Heart right ventricle (tissue), 16 donors: ENCODE data around the gene NOX3. TPM values are rescaled to one million over a fixed set of nuclear protein-coding genes. Genes with fewer than 3 reads are reported as not detected.
"Not testable (repeated sequence)": the region's sequence is repeated elsewhere in the genome, so short reads cannot be mapped to it uniquely, and the experiment has no call there.

ENCODE experiments used
- ATAC-seq, 8 donors: fragments of 200-7000 bp; cut with Tn5 transposase; one replicate each; pipeline ENCODE4 v1.9.1; 2020; ENCODE audit warnings: mild to moderate bottlenecking in 8 of 8, moderate library complexity in 8 of 8, moderate number of reproducible peaks in 1 of 8
- DNase-seq, 2 donors: peaks; one replicate each; pipeline ENCODE4 v3.0.0-alpha.2; 2020
- H3K27ac ChIP-seq, 10 donors: fragments of 200-600 bp; sonication (generic) in 2 of 10; one replicate each; pipeline versions ENCODE4 v1.5.0 to v1.8.0; 2020 to 2022; ENCODE audit warnings: mild to moderate bottlenecking in 3 of 10
- H3K27me3 ChIP-seq, 7 donors: fragments of 200-600 bp; one replicate each; pipeline ENCODE4 v1.8.0; 2021 to 2022; ENCODE audit warnings: mild to moderate bottlenecking in 2 of 7
- H3K36me3 ChIP-seq, 9 donors: fragments of 200-600 bp; sonication (generic) in 1 of 9; one replicate each; pipeline versions ENCODE4 v1.5.0 to v1.8.0; 2020 to 2022; ENCODE audit warnings: mild to moderate bottlenecking in 2 of 9
- H3K4me1 ChIP-seq, 9 donors: fragments of 200-600 bp; sonication (generic) in 1 of 9; one replicate each; pipeline versions ENCODE4 v1.5.0 to v1.8.0; 2020 to 2022; ENCODE audit warnings: mild to moderate bottlenecking in 4 of 9
- H3K4me3 ChIP-seq, 10 donors: fragments of 200-600 bp; sonication (generic) in 2 of 10; one replicate each; pipeline versions ENCODE4 v1.5.0 to v1.8.0; 2020 to 2022; ENCODE audit warnings: mild to moderate bottlenecking in 7 of 10, moderate library complexity in 2 of 10
- H3K9me3 ChIP-seq, 11 donors: fragments of 200-600 bp in 10 of 11; sonication (generic) in 2 of 11; one replicate each; pipeline versions ENCODE4 v1.5.0 to v1.8.0; 2013 to 2022; ENCODE audit warnings: mild to moderate bottlenecking in 2 of 11, control low read depth in 1 of 11, moderate library complexity in 1 of 11
- CTCF ChIP-seq, 9 donors: fragments of 200-600 bp; sonication (generic) in 2 of 9; IDR thresholded peaks; one replicate each; pipeline versions ENCODE4 v1.5.0 to v1.8.0; 2021 to 2022; ENCODE audit warnings: antibody characterized with exemption in 9 of 9, mild to moderate bottlenecking in 5 of 9, moderate library complexity in 1 of 9
- WGBS, 2 donors: extraction: QIAGEN DNeasy Blood & Tissue Kit; methylation state at CpG; one replicate each; pipeline ENCODE4 v1.1.7; 2013; ENCODE audit warnings: inconsistent platforms in 1 of 2; 5-methylcytosine and 5-hydroxymethylcytosine counted together
- intact Hi-C, 10 donors: fragments of 100-400 bp; cut with DNase I; formaldehyde crosslinking; loops; one replicate each; pipeline versions ENCODE4 v1.11.1 to v1.14.2; 2022
- polyA plus RNA-seq, 2 donors: library from polyadenylated mRNA; stranded (reverse); fragments of 200-250 nt; gene quantifications; one replicate each; pipeline ENCODE4 v1.2.3, GENCODE V29; 2013
- total RNA-seq, 10 donors: library from RNA; stranded (reverse); fragmentation: NEBNext Ultra II Directional in 3 of 10; extraction: Animal tissue kit (Norgen Biotek cat#: 25700) in 3 of 10; gene quantifications; one replicate each; pipeline versions ENCODE4 v1.2.1 to v1.2.4, GENCODE V29; 2021 to 2023
- donor health status: Arrhythmogenic right ventricular cardiomyopathy.
- donor health status: ischemic (EF 13 %, LVEDD 7.1; RV severe dilation, severe dysfunction).
- donor health status: healthy with polysubstance abuse.
- donor health status: DM: no; HTN: yes; CAD: no.
- donor health status: DM: no; HTN: no; CAD: no.
- donor health status: ischemic (EF 25% LVEDD 6.9; RV normal size, moderate dysfunction).
- donor health status: ischemic (EF 25% LVEDD 5.7; RV mildly dilated, moderate dysfunction).
- donor health status: healthy.
- donor health status: DM: yes; HTN: yes; CAD: no.
- donor health status: Ischemic cardiomyopathy.
- donor health status: ischemic (EF 35%, LVEDD 5.7; RV mildly dilated, moderate dysfunction).
- donor health status: nonischemic (EF 11% LVEDD 7.7; RV severe dilation, severe dysfunction).
- donor health status: DM: yes; HTN: yes; CAD: no.
- donor health status: PGD.
- donor health status: ischemic (EF 29% LVEDD 5.4; RV normal size, mild dysfunction).
- donor health status: nonischemic (EF 23%, LVEDD 6.1; RV moderate dilation, normal function).

Gene NOX3
- total and polyA plus RNA-seq, 12 donors: not detected

GRCh38 chr6:155364844-155365437, 90.7 kb downstream of the NOX3 start:
- intact Hi-C loops: no loop called here
- peaks cover 0 to 11% (median 0%) of the 10 kb centered on the region in 11 donors for H3K9me3 ChIP-seq
- no peak overlapping the region for H3K27ac ChIP-seq
- no peaks in the 10 kb centered on the region for H3K27me3 ChIP-seq
- ATAC-seq (no peak), DNase-seq (no peak)
- H3K4me1 ChIP-seq: no peaks in the 10 kb centered on the region
- WGBS, 2 donors: 93 to 96% methylated on average over 3 of the region's 3 CpGs
- no peaks in the 10 kb centered on the region for H3K36me3 ChIP-seq
- no peak for TF ChIP-seq CTCF (IDR thresholded peaks at IDR 0.05)
- H3K4me3 ChIP-seq: no peak overlapping the region

- WGBS, 2 donors: 85 to 87% methylated on average over 12 of the region's 12 CpGs
- not testable (repeated sequence) for DNase-seq
Observed at GRCh38 chr6:155364021-155364420, 91.6 kb downstream of the NOX3 start.

GRCh38 chr6:155362968-155363632, 92.5 kb downstream of the NOX3 start:
- H3K27me3 ChIP-seq, DNase-seq, H3K36me3 ChIP-seq, H3K4me1 ChIP-seq, H3K27ac ChIP-seq, intact Hi-C loops, ATAC-seq, H3K4me3 ChIP-seq: not testable (repeated sequence)
- WGBS, 2 donors: 95% methylated on average over 31 to 39 of the region's 39 CpGs
- peaks cover 0 to 18% (median 0%) of the 10 kb centered on the region in 11 donors for H3K9me3 ChIP-seq

More at GRCh38 chr6:155364021-155364420, 91.6 kb downstream of the NOX3 start:
- ATAC-seq, H3K4me1 ChIP-seq, H3K27me3 ChIP-seq, intact Hi-C loops, H3K4me3 ChIP-seq, H3K36me3 ChIP-seq, H3K27ac ChIP-seq: not testable (repeated sequence)
- peaks cover 0 to 16% (median 0%) of the 10 kb centered on the region in 11 donors for H3K9me3 ChIP-seq

- peaks cover 0 to 8% (median 0%) of the 10 kb centered on the region in 7 donors for H3K27me3 ChIP-seq
- no peak for DNase-seq
- H3K4me3 ChIP-seq: no peak overlapping the region
- no peak for ATAC-seq
- H3K4me1 ChIP-seq: no peaks in the 10 kb centered on the region
- intact Hi-C loops: no loop called here
- no peak overlapping the region for H3K27ac ChIP-seq
- no peaks in the 10 kb centered on the region for H3K36me3 ChIP-seq
- peaks cover 0 to 40% (median 15%) of the 10 kb centered on the region in 11 donors for H3K9me3 ChIP-seq
- no peak for TF ChIP-seq CTCF (IDR thresholded peaks at IDR 0.05)
Observed at GRCh38 chr6:155354167-155354566, 101.5 kb downstream of the NOX3 start.

GRCh38 chr6:155352811-155353210, 102.8 kb downstream of the NOX3 start:
- no peak for TF ChIP-seq CTCF (IDR thresholded peaks at IDR 0.05)
- intact Hi-C loops: no loop called here
- H3K9me3 ChIP-seq: peaks cover 0 to 39% (median 15%) of the 10 kb centered on the region in 11 donors
- H3K4me1 ChIP-seq: no peaks in the 10 kb centered on the region
- no peak overlapping the region for H3K4me3 ChIP-seq
- H3K27ac ChIP-seq: no peak overlapping the region
- H3K27me3 ChIP-seq: peaks cover 0 to 8% (median 0%) of the 10 kb centered on the region in 7 donors
- no peaks in the 10 kb centered on the region for H3K36me3 ChIP-seq
- ATAC-seq: no peak
- DNase-seq: no peak
